GM19351 (cell line): Measurements from ENCODE around the gene CCDC51.
"Not testable (repeated sequence)": the region's sequence is repeated elsewhere in the genome, so short reads cannot be mapped to it uniquely, and the experiment has no call there.

Experiments
- ATAC-seq: cut with Tn5 transposase; IDR thresholded peaks from one replicate; pipeline ENCODE4 v1.9.1; 2021; ENCODE audit warnings: mild to moderate bottlenecking, moderate library complexity; ENCODE audit not compliant: unreplicated experiment

Gene CCDC51

GRCh38 chr3:48439820-48440589 lies at the start of gene CCDC51, which contains the start of gene TMA7:
CCDC51 (minus strand) TSS chr3:48440119; CDS start chr3:48435128, 4,991 bp downstream.
TMA7 (plus strand) TSS chr3:48440257; CDS start chr3:48440297, 40 bp downstream.
- peak; percentile 92 for ATAC-seq

- ATAC-seq: no peak
Measured at GRCh38 chr3:48486952-48487351, 47.0 kb upstream of the CCDC51 start.

- not testable (repeated sequence) for ATAC-seq
Measured at GRCh38 chr3:48482822-48483221, 42.9 kb upstream of the CCDC51 start.

GRCh38 chr3:48480891-48481290 lies 41.0 kb upstream of the CCDC51 start:
- not testable (repeated sequence) for ATAC-seq

GRCh38 chr3:48478626-48479555 lies 39.0 kb upstream of the CCDC51 start:
- ATAC-seq: no peak

GRCh38 chr3:48477959-48478520 lies 38.1 kb upstream of the CCDC51 start:
- ATAC-seq: no peak

- ATAC-seq: no peak
Measured at GRCh38 chr3:48476426-48477053, 36.6 kb upstream of the CCDC51 start.

- no peak for ATAC-seq
Measured at GRCh38 chr3:48475188-48475587, 35.3 kb upstream of the CCDC51 start.

- ATAC-seq: no peak
Measured at GRCh38 chr3:48474619-48475018, 34.7 kb upstream of the CCDC51 start.

GRCh38 chr3:48474031-48474430 lies 34.1 kb upstream of the CCDC51 start:
- ATAC-seq: not testable (repeated sequence)

GRCh38 chr3:48473617-48473952 lies 33.7 kb upstream of the CCDC51 start:
- no peak for ATAC-seq

GRCh38 chr3:48472923-48473616 lies 33.2 kb upstream of the CCDC51 start:
- peak; percentile 83 for ATAC-seq

GRCh38 chr3:48472673-48472922 lies 32.7 kb upstream of the CCDC51 start:
- peak; percentile 31 for ATAC-seq

GRCh38 chr3:48470286-48470685 lies 30.4 kb upstream of the CCDC51 start:
- ATAC-seq: no peak

GRCh38 chr3:48469046-48469915 lies 29.4 kb upstream of the CCDC51 start:
- ATAC-seq: no peak

GRCh38 chr3:48468329-48468731 lies 28.4 kb upstream of the CCDC51 start:
- no peak for ATAC-seq

GRCh38 chr3:48467473-48468267 lies 27.8 kb upstream of the CCDC51 start:
- no peak for ATAC-seq

- ATAC-seq: no peak
Measured at GRCh38 chr3:48467110-48467454, 27.2 kb upstream of the CCDC51 start.
